ENCODE measurements around the gene RNF208.

DNA sequence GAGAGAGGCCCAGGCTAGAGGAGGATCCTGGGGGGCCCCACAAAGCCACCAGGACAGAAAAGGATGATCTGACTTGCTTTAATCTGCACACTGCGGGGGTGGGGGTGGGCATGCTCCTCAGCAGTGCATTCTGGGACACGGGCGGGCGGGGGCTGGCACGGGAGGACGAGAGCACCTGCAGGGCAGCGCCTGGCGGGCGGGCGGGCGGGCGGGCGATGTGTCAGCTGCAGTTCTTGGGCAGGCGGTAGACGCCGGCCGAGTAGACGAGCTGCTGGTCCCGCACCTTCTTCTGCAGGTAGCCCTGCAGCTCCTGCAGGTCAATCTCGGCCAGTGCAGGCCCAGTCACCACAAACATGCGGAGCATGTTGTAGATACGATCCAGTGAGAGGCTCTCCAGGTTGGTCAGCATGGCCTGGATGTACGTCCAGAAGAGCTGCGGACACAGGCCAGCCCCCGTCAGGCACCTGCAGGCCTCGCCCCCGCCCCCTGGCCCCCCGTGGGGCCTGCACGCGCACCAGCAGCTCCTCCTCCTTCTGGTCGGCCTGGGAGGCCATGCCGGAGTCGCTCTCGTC is 47.2 kb downstream of the RNF208 start:
- TF ChIP-seq CTCF (IDR thresholded peaks at IDR 0.05), result no peak
- TF ChIP-seq EZH2 (IDR thresholded peaks at IDR 0.05; ENCODE audit: borderline replicate concordance, insufficient read depth, low read depth, low read length, poor library complexity, severe bottlenecking), result no peak

Data from B cell (primary cell).